H7 (cell line): ENCODE measurements around the gene TAF9B. TPM values are rescaled to one million over a fixed set of nuclear protein-coding genes. Genes with fewer than 3 reads are reported as not detected.
A peak's percentile ranks its signal among the peaks of the same experiment; 100 is the strongest.
"Not testable (repeated sequence)": the region's sequence is repeated elsewhere in the genome, so short reads cannot be mapped to it uniquely, and the experiment has no call there.

ENCODE experiments used
- DNase-seq: peaks from one replicate; pipeline ENCODE4 v3.0.0; 2012
- H3K27me3 ChIP-seq: 2 replicates; pipeline ENCODE4 v1.6.0; 2011; ENCODE audit warnings: mild to moderate bottlenecking, low read length; ENCODE audit not compliant: control insufficient read depth, insufficient read depth
- H3K36me3 ChIP-seq: replicated peaks from 2 replicates; pipeline ENCODE4 v1.5.1; 2011; ENCODE audit warnings: low read length; ENCODE audit not compliant: control insufficient read depth, insufficient read depth
- H3K4me3 ChIP-seq: 2 replicates; pipeline ENCODE4 v1.5.1; 2011; ENCODE audit warnings: low read depth, mild to moderate bottlenecking, control low read depth, low read length, moderate library complexity; ENCODE audit not compliant: insufficient read depth
- total RNA-seq: library from RNA; depleted of rRNA; stranded (reverse); fragments of >200 nt; shearing (Covaris generic); gene quantifications from 2 replicates; pipeline ENCODE4 v1.2.3, GENCODE V29; 2014

TAF9B gene
- total RNA-seq, 1 experiment from 2014 or later, result 41.5 TPM

DNA sequence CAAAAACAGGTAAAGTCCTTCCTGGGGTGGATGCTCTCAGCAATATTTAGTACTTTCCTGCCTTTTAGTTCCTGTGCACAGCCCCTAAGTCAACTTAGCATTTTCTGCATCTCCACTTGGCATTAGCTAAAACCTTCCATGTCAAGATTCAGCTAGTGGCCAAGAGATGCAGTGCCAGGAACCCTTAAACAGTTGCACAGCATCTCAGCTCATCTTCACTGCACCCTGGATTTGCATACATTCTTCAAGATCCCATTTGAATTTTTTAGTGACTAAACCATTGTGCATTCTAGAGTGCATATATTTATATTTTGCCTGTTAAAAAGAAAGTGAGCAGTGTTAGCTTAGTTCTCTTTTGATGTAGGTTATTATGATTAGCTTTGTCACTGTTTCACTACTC is 13.7 kb downstream of the TAF9B start:
- peaks cover 16% of the 10 kb centered on the region for H3K36me3 ChIP-seq
- H3K4me3 ChIP-seq, H3K27me3 ChIP-seq, DNase-seq: not testable (repeated sequence)

DNA sequence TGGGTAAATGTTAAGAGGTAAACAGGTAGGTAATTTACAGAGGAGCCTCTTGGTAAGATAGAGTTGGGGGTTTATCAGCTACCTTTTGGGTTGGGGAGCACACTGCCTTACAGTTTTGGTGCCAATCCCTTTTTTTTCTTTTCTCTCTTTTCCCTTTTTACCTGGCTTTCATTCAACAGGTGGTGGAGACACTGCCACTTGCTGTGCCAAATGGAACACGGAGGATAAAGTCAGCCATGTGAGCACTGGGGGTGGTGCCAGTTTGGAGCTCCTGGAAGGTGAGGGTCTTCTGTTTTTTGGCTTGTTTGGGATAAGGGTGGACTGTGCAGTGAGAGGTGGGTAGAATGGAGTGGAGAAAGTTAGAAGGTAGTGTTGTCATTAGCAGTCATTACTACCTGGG is 14.3 kb downstream of the TAF9B start:
- H3K27me3 ChIP-seq, result no peaks in the 10 kb centered on the region
- peaks cover 20% of the 10 kb centered on the region for H3K36me3 ChIP-seq
- no peak overlapping the region for H3K4me3 ChIP-seq
- DNase-seq, result no peak

DNA sequence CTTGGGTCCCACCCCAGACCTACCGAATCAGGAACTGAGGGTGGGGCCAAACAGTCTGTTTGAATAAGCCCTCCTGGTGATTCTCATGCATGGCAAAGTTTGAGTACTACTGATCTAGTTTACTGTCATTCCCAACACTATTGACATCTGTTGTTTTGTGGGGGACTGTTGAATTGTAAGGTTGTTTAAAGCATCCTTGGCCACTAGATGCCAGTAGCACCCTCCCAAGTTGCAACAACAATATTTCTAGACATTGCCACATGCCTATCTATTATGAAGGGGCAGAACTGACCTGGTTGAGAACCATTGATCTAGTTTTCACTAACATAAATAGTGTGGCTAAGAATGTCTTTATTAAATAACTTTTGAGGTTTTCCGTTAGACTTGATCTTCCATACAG is 15.1 kb downstream of the TAF9B start:
- no peaks in the 10 kb centered on the region for H3K27me3 ChIP-seq
- DNase-seq, result no peak
- H3K4me3 ChIP-seq, result no peak overlapping the region
- H3K36me3 ChIP-seq, result peaks cover 20% of the 10 kb centered on the region

DNA sequence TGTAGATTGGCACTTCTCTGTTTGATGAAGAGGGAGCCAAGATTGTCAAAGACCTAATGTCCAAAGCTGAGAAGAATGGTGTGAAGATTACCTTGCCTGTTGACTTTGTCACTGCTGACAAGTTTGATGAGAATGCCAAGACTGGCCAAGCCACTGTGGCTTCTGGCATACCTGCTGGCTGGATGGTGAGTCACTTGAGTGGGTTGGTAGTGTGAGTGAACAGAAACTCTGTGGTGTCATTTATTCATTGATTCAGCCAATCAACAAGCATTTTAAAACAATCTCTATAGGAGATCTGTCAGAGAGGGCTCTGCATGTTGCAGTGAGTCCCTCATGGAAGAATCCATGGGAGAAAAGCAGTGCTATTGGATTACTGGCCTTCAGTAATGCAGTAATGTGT is 16.3 kb downstream of the TAF9B start:
- H3K27me3 ChIP-seq, result no peaks in the 10 kb centered on the region
- H3K36me3 ChIP-seq, result peaks cover 20% of the 10 kb centered on the region
- H3K4me3 ChIP-seq, result no peak overlapping the region
- no peak for DNase-seq

DNA sequence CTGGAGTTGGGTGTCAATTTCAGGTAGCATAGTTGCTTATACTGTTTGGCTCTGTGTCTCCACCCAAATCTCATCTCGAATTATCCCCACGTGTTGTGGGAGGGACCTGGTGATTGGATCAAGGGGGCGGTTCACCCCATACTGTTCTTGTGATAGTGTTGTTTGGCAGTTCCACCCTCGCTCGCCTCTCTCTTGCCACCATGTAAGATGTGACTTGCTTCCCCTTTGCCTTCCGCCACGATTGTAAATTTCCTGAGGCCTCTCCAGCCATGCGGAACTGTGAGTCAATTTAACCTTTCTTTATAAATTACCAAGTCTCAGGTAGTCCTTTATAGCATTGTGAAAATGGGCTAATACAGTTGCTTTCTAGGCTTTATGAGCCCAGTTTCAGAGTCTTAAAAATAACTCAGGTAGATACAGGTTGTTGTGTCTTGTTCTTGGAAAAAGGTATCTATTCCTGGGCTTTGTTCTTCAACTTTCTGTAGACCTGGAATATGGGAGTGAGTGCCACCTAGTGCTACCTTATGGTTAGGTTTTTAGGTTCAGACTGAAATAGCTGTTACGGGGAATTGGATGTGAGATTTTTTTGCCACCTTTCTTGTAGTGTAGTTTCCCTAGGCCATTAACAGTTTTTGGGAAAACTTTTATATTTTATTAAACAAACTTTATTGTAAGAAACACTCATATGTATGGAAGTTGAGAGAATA is 19.8 kb downstream of the TAF9B start:
- H3K36me3 ChIP-seq, result peaks cover 26% of the 10 kb centered on the region
- H3K27me3 ChIP-seq, result no peaks in the 10 kb centered on the region
- DNase-seq, result no peak

DNA sequence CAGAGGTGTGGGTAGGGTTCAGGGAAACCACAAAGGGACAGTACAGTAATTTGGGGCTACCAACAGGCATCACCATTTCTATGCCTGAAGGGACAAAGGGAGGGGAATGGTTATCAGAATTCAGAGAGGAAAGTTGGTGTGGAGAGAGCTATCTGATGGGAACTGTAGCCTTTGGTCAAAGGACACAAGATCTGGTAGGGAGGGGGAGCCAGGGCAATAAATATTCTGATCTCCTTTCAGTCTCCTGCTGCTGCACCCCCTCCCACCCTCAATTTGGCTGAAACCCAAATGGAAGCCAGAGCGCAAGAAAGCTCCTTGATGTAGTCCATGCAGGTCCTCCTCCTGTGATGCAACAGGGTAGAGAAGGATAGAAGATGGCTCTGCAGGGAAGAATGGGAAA is 20.8 kb downstream of the TAF9B start:
- no peak overlapping the region for H3K4me3 ChIP-seq
- peaks cover 28% of the 10 kb centered on the region for H3K36me3 ChIP-seq
- H3K27me3 ChIP-seq, result no peaks in the 10 kb centered on the region
- no peak for DNase-seq

More for the DNA sequence above, 19.8 kb downstream of the TAF9B start:
- H3K4me3 ChIP-seq, result no peak overlapping the region

DNA sequence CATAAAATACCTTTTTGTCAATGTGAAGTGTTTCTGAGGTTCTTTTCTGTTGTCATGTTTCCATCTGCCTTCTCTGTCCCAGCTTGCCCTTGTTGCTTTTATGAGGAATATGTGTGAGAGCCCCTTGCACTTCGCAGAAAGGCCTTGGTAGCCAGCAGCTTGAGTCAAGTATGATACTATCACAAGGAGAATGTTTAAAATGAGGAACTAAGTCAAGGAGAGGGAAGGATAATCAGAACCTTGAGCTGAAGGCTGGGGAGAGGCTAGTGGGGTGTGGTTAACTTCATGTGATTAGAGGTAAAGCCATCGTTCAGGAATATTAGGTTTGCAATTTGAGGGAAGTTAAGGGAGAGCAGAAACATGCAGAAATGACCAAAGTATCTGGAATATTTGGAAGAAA is 22.7 kb downstream of the TAF9B start:
- Histone ChIP-seq H3K36me3 (peaks cover 28% of the 10 kb centered on the region), H3K27me3 (no peaks in the 10 kb centered on the region)
- DNase-seq, result no peak

DNA sequence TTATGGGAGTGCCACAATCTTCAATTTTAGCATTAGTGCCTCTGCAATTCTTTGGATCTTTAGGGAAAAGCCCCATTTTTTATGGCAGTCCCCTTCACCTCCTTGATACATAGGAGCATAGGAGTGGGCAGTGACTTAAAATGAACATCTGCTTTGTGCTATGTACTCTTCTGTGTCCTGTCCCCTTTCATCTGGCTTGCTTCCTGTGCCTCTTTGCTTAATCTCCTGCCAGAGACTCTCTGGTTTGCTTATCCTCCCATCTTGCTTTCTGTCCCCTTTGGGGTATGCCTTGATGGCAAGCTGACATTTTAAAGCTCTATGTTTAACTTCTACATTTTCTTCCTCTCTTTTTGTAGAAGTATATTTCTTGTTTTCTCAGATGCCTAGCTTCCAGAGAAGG is 23.1 kb downstream of the TAF9B start:
- Histone ChIP-seq H3K4me3 (no peak overlapping the region), H3K36me3 (peaks cover 26% of the 10 kb centered on the region), H3K27me3 (no peaks in the 10 kb centered on the region)
- no peak for DNase-seq

More for the DNA sequence above, 22.7 kb downstream of the TAF9B start:
- no peak overlapping the region for H3K4me3 ChIP-seq

DNA sequence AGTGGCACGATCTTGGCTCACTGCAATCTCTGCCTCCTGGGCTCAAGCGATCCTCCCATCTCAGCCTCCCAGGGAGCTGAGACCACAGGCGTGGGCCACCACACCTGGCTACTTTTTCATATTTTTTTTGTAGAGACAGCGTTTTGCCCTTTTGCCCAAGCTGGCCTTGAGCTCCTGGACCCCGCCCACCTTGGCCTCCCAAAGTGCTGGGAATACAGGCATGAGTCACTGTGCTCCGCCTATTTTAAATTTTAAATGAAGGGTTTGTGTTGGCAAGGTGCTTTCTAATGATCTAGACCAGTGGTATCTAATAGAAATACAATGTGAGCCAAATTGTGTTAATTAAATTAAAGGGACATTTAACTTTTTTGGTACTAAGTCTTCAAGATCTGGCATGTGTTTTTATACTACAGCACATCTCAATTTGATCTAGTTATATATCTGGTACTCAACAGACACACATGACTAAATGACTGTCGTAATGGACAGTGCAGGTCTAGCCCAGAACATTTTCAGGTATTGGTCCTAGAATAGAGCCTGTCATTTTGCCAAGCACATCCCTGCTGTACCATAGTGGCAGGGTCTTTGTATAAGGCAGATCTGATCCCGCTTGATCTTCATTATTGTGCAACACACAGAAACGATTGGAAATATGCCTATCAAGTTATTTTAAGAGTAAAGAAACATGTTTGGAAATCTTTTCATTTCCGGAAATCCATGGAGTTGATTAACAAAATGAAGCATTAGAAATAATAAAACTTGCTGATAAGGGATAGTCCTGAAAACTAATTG is 28.1 kb downstream of the TAF9B start:
- no peak for DNase-seq
- H3K4me3 ChIP-seq, result no peak overlapping the region
- peaks cover 18% of the 10 kb centered on the region for H3K36me3 ChIP-seq
- no peaks in the 10 kb centered on the region for H3K27me3 ChIP-seq

DNA sequence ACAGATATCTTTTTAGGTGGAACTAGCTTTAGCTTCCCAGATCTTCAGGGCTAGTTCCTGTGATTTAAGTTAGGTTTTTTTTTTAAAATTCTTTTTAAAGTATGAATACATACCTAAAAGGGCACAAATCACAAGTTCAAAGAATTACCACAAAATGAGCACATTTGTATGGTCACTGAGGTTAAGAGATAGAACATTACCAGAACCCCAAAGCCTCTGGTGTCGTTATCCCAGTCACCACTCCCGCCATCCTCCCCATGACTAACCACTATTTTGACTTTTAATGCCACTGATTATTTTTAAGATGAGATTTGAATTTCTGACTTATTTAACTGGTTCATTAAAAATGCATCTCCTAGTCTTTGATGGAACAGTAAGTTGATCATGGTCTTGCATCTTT is 30.0 kb downstream of the TAF9B start:
- no peak for DNase-seq
- Histone ChIP-seq H3K36me3 (peaks cover 9% of the 10 kb centered on the region), H3K27me3 (no peaks in the 10 kb centered on the region), H3K4me3 (no peak overlapping the region)

DNA sequence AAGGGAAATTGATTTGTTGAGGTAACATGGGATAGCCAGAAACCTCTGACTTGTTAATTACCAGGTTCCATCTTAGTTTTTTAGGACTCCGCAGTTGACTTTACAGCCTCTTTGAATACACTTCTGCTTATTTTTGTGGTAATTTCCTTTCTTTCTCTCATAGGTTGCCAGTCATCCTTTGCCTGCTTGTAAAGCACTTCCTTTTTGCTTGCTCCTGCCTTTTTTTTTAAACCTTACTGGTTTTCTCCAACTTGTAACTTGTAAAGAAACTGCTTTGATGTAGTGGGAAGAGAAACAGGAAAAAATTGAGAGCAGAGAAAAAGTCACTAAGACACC is 32.8 kb downstream of the TAF9B start:
- peaks cover 1% of the 10 kb centered on the region for H3K36me3 ChIP-seq
- no peak overlapping the region; the same call in 1 of the 2 replicates for H3K4me3 ChIP-seq
- DNase-seq, result no peak
- H3K27me3 ChIP-seq, result no peaks in the 10 kb centered on the region

DNA sequence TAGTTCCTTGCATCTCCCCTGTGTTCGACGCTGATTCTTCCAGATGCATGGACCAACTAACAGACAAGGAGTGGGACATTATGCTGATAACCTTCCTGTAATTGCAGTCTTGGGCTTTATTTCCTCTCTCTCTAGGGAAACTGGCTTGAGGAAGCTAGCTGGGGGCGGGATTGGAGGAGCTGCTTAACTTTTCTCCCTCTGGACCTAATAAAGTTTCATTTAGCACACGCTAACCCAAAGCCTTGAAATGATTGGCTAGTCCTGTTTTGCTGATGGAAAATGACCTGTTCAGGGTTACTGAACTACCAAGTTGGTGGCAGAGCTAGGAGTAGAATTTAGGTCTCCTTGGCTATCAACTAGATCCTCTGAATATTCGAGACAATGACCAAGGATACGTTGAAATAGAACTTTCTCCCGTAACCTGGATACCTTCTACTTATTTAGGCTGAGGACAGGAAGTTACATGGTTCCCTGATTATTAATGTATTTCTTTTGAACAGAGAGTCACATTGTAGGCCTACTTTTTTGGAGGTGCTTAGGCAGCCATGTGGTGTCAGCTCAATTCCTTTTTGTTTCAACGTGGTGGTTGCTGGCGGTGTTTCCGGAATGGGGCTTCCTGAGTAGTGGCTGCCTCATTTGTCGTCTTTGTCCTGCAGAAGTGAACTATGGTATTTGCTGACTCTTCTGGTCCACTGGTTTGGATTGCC is 33.4 kb downstream of the TAF9B start:
- peaks cover 1% of the 10 kb centered on the region for H3K36me3 ChIP-seq
- no peaks in the 10 kb centered on the region for H3K27me3 ChIP-seq
- DNase-seq, result no peak
- peak overlapping the region; percentile 0; the same call in 1 of the 2 replicates for H3K4me3 ChIP-seq

DNA sequence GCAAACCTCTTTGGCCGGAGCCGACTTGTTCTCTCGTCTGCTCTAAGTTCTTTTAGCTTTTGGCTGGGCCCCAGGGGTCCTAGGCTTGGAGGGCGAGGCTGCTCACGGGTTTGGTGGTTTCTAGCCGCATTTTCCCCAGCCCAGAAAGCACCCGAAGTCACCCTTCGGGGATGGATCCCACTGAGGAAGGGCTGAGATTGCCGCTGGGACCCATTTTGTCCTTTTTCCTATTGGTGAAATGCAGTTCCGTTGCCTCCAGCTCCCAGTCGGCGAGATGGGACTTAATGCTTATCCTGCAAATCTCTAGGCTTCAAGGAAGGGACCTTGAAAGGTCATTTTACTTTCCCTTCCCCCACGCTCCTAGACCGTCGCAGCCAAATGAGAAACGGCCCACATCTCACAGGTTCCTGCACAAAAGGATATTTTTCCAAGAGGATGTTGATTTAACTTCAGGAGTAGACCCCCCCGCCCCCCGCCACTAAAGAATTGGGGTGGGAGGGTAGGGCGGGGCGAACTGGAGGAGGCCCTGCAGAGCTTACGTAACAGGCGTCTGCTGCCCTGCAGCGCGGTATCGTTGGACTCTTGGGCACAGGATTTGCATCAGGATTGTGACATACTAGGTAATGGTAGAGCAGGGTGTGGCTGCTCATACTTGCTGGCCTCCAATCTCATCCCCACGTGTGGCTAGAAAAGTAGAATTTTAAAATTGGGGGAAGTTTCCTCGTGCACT is 34.8 kb downstream of the TAF9B start:
- peak overlapping the region; percentile 68 for H3K4me3 ChIP-seq
- H3K36me3 ChIP-seq, result peaks cover 1% of the 10 kb centered on the region
- no peaks in the 10 kb centered on the region for H3K27me3 ChIP-seq
- peak; percentile 30 for DNase-seq

DNA sequence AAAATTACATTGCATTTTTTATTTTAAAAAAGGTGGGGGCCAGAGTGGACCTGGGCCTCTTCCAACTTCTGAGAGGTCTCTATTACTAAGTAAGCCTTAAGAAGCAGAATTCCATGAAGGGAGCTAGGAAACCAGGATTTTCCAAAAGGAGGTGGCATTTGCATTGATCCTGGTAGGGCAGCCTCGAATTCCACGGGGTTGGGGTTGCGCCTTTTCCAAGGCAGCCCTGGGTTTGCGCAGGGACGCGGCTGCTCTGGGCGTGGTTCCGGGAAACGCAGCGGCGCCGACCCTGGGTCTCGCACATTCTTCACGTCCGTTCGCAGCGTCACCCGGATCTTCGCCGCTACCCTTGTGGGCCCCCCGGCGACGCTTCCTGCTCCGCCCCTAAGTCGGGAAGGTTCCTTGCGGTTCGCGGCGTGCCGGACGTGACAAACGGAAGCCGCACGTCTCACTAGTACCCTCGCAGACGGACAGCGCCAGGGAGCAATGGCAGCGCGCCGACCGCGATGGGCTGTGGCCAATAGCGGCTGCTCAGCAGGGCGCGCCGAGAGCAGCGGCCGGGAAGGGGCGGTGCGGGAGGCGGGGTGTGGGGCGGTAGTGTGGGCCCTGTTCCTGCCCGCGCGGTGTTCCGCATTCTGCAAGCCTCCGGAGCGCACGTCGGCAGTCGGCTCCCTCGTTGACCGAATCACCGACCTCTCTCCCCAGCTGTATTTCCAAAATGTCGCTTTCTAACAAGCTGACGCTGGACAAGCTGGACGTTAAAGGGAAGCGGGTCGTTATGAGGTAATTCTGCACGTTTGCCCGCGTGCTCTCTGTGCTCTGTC is 35.6 kb downstream of the TAF9B start, which contains the start of gene PGK1:
Gene PGK1 (plus strand): TSS at position 626 of the 824 bp plus-strand sequence. CDS start 93 bp downstream, at position 719.
- DNase-seq, result peak; percentile 93
- Histone ChIP-seq H3K4me3 (peak within 1 kb of the TSS; percentile 68), H3K36me3 (peaks cover 1% of the 10 kb centered on the region), H3K27me3 (no peaks in the 10 kb centered on the region)
